Fibroblast of lung (primary cell): ENCODE results near the gene STARD13.

Experiments used
- CTCF ChIP-seq, 2 donors: IDR thresholded peaks in 1 of 2; conservative IDR thresholded peaks in 1 of 2; 1 replicate in 1 of 2; 2 replicates in 1 of 2; pipeline ENCODE4 v1.5.1; 2011 to 2012; ENCODE audit warnings: low read length in 2 of 2, control low read depth in 1 of 2, inconsistent platforms in 1 of 2, low read depth in 1 of 2, mild to moderate bottlenecking in 1 of 2
- EZH2 ChIP-seq: IDR thresholded peaks from 2 replicates; pipeline ENCODE4 v1.5.1; 2012; ENCODE audit warnings: low read length, control low read depth, mild to moderate bottlenecking; ENCODE audit errors: missing control alignments

GRCh38 chr13:33100886-33101285 lies 184.7 kb downstream of the STARD13 start:
- TF ChIP-seq CTCF (conservative IDR thresholded peaks at IDR 0.05 in 1 of 2, IDR thresholded peaks at IDR 0.05 in 1 of 2; ENCODE audit: low read depth in 1 of 2, low read length in 2 of 2) (no peak), EZH2 (no peak)
